ENCODE data around the gene ALG1L2.
"Not testable (repeated sequence)": the region's sequence is repeated elsewhere in the genome, so short reads cannot be mapped to it uniquely, and the experiment has no call there.

DNA sequence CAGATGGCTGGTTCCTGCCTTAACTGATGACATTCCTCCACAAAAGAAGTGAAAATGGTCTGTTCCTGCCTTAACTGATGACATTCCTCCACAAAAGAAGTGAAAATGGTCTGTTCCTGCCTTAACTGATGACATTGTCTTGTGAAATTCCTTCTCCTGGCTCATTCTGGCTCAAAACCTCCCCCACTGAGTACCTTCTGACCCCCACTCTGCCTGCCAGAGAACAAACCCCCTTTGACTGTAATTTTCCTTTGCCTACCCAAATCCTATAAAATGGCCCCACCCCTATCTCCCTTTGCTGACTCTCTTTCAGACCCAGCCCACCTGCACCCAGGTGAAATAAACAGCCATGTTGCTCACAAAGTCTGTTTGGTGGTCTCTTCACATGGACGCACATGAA is 22.5 kb upstream of the ALG1L2 start:
- not testable (repeated sequence) for TF ChIP-seq EZH2 (IDR thresholded peaks at IDR 0.05; ENCODE audit: borderline replicate concordance, low read depth, low read length, poor library complexity, severe bottlenecking)
- TF ChIP-seq, protein P1, sequence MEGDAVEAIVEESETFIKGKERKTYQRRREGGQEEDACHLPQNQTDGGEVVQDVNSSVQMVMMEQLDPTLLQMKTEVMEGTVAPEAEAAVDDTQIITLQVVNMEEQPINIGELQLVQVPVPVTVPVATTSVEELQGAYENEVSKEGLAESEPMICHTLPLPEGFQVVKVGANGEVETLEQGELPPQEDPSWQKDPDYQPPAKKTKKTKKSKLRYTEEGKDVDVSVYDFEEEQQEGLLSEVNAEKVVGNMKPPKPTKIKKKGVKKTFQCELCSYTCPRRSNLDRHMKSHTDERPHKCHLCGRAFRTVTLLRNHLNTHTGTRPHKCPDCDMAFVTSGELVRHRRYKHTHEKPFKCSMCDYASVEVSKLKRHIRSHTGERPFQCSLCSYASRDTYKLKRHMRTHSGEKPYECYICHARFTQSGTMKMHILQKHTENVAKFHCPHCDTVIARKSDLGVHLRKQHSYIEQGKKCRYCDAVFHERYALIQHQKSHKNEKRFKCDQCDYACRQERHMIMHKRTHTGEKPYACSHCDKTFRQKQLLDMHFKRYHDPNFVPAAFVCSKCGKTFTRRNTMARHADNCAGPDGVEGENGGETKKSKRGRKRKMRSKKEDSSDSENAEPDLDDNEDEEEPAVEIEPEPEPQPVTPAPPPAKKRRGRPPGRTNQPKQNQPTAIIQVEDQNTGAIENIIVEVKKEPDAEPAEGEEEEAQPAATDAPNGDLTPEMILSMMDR (conservative IDR thresholded peaks at IDR 0.05; ENCODE audit: low read depth, low read length) = not testable (repeated sequence)

All from A673 (cell line).